ENCODE results near the gene ZYG11B.

- no peak for TF ChIP-seq CTCF (IDR thresholded peaks at IDR 0.05)
- no peak for TF ChIP-seq POLR2AphosphoS5 (IDR thresholded peaks at IDR 0.05)
- TF ChIP-seq POLR2A (IDR thresholded peaks at IDR 0.05; ENCODE audit: low read depth) = no peak
Observed at GRCh38 chr1:52739699-52740467, 13.6 kb downstream of the ZYG11B start.

Data from esophagus muscularis mucosa (tissue), 3 donors.